SKM-1 (cell line): ENCODE data around the gene RNF13.
A peak's percentile ranks its signal among the peaks of the same experiment; 100 is the strongest.
"Not testable (repeated sequence)": the region's sequence is repeated elsewhere in the genome, so short reads cannot be mapped to it uniquely, and the experiment has no call there.

Source experiments
- DNase-seq: peaks from one replicate; lab custom pipeline; 2025; ENCODE audit not compliant: unreplicated experiment; lab: John Stamatoyannopoulos, UW

RNF13 gene

GRCh38 chr3:149838491-149838890 is 25.5 kb downstream of the RNF13 start:
- DNase-seq, result not testable (repeated sequence)

- DNase-seq, result not testable (repeated sequence)
These were observed 26.5 kb downstream of the RNF13 start for GRCh38 chr3:149839469-149839868.

GRCh38 chr3:149839896-149840295 is 26.9 kb downstream of the RNF13 start:
- DNase-seq, result no peak

- DNase-seq, result no peak
These were observed 30.5 kb downstream of the RNF13 start for GRCh38 chr3:149843502-149843901.

- no peak for DNase-seq
These were observed 31.1 kb downstream of the RNF13 start for GRCh38 chr3:149844091-149844490.

GRCh38 chr3:149845570-149846244 is 32.7 kb downstream of the RNF13 start:
- no peak for DNase-seq

- DNase-seq, result peak; percentile 42
These were observed 35.2 kb downstream of the RNF13 start for GRCh38 chr3:149848238-149848637.

GRCh38 chr3:149848688-149849087 is 35.7 kb downstream of the RNF13 start:
- no peak for DNase-seq

GRCh38 chr3:149850787-149851584 is 38.0 kb downstream of the RNF13 start:
- DNase-seq, result no peak

GRCh38 chr3:149858911-149859310 is 45.9 kb downstream of the RNF13 start:
- DNase-seq, result no peak

GRCh38 chr3:149860881-149861280 is 47.9 kb downstream of the RNF13 start:
- DNase-seq, result no peak

- DNase-seq, result no peak
These were observed 54.5 kb downstream of the RNF13 start for GRCh38 chr3:149867563-149867962.

- no peak for DNase-seq
These were observed 58.8 kb downstream of the RNF13 start for GRCh38 chr3:149871855-149872254.

GRCh38 chr3:149872589-149872988 is 59.6 kb downstream of the RNF13 start:
- DNase-seq, result no peak

GRCh38 chr3:149877668-149878067 is 64.7 kb downstream of the RNF13 start:
- DNase-seq, result no peak

- peak; percentile 10 for DNase-seq
These were observed 66.9 kb downstream of the RNF13 start for GRCh38 chr3:149879872-149880271.

GRCh38 chr3:149881879-149882278 is 68.9 kb downstream of the RNF13 start:
- DNase-seq, result peak; percentile 31

- DNase-seq, result no peak
These were observed 70.1 kb downstream of the RNF13 start for GRCh38 chr3:149883134-149883533.

- not testable (repeated sequence) for DNase-seq
These were observed 70.8 kb downstream of the RNF13 start for GRCh38 chr3:149883860-149884259.

GRCh38 chr3:149884848-149885247 is 71.8 kb downstream of the RNF13 start:
- not testable (repeated sequence) for DNase-seq

GRCh38 chr3:149886957-149887356 is 73.9 kb downstream of the RNF13 start:
- DNase-seq, result no peak

- no peak for DNase-seq
These were observed 78.6 kb downstream of the RNF13 start for GRCh38 chr3:149891621-149892020.
